ENCODE results near the gene OBP2B. TPM values are rescaled to one million over a fixed set of nuclear protein-coding genes. Genes with fewer than 3 reads are reported as not detected.
A peak's percentile ranks its signal among the peaks of the same experiment; 100 is the strongest.
"Not testable (repeated sequence)": the region's sequence is repeated elsewhere in the genome, so short reads cannot be mapped to it uniquely, and the experiment has no call there.

OBP2B gene
- total RNA-seq, 1 donor from 2014 or later = not detected

DNA sequence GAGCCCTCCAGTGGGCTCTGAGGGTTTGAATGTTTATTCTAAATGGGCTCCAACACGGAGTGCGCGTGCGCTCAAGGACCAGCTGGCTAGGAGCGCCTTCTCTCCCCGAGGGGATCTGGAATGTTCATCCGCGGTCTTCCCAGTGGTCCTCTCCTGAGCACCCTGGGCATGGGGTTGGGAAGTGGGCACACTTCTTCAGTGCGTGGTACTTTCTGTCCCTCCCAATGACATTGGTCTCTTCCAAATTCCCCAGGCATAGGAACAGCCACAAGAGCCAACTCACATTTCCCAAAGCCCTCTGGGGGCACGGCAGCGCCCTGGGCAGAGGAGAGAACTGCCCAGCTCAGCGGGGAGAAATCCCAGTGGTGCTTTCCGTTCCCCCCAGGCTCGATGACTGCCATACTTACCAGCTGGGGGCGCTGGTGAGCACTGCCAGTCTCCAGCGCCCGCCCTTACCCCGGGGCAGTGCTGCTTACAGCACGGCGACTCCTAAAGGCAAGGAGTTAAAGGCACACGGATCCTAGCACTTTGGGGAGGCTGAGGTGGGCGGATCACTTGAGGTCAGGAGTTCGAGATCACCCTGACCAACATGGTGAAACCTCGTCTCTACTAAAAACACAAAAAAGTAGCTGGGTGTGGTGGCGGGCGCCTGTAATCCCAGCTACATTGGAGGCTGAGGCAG, 29.9 kb upstream of the OBP2B start:
- DNase-seq (ENCODE audit: low read depth in 2 of 2) = peak; percentile 74 to 76

DNA sequence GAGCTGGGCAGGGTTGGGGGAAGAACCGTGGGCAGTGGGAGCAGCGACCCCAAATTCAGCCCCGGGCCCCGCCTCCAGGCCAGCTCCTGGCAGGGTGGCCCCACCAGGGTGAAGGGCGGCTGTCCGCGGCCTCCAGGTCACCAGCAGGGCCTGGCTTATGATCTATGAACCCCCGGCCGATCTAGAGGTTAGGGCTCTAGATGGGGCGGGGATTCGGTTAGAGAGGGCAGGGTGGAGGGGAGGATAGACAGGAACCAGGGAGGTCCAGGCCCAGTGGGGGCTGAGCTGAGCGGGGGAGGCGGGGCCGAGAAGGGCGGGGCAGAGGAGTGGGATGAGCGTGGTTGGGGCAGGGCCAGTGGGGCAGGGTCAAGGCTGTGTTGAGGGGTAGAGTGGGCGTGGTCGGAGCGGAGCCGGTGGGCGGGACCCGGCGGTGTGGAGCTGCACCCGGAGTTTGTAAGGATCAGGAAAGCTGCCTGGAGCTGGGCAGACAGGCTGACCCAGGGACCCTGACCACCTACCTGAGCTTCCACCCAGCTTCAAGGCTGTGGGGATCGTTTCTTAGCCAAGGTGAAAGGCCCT, 29.3 kb upstream of the OBP2B start:
- DNase-seq (ENCODE audit: low read depth in 2 of 2) = peak; percentile 48 to 58

DNA sequence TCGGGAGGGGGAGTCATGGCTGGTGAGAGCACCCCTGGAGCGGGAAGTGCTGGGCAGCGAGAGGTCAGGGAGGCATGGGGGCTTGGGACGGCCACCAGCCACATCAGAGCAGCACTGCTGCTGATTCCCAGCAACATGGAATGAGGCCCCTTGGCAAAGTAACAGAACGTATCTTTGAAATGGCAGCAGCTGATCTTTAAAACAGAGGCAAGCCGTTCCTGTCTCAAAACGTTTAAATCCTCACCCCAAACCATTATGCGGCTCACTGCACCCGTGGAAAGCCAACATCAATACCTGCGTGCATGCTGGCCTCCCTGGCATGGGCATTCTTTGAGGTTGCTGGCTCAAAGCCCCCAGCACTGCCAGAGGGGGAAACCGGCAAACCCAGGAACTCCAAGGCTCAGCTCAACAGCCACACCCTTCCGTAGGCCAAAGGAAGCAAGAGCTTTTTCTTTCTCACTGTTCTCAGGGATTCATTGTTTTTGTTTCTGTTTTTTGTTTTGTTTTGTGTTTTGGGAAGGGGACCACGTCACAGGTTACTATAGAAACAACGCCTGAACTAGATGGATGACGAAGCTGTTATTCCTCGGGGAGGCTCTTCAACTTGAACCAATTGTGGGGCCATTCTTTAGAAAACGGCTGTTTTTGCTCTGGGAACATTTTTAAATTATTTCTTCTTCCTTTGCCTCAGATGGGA, 28.1 kb upstream of the OBP2B start:
- peak; percentile 66 to 81 for DNase-seq (ENCODE audit: low read depth in 2 of 2)

DNA sequence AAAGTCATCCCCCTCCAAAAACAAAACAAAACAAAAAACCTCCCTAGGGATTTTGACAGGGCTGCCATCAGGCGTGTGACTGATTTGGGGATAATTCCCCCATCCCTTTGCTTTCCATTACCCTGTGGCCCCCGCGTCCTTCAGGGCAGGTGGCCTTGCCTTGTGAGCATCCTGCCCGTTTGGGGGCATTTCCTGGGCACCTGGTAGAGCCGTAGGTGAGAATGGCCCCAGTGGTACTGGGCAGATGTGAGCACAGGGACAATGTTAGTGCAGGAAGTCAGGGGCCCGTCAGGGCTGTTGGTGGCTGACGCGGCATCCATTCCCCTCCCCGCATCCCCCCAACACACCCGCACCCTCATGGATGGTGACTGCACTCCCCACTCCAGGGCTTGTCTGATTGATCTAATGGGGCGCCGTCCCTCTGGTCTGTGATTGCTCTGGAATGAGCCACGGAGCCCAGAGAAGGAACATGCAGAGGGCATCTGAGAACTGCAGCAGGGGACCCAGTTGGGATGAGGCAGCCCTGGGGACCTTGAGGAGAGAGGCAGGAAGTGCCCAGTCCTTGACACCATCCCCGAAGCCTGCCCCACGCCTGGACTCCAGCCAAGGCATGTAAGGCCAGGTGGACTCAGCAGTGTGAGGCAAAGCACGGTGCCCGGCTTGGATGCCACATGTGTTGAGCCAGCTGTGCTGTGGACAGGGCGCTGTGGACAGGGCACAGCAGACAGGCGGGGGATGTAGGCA, 27.4 kb upstream of the OBP2B start:
- peak in 1 of 2 donors; percentile 6 for DNase-seq (ENCODE audit: low read depth in 2 of 2)

DNA sequence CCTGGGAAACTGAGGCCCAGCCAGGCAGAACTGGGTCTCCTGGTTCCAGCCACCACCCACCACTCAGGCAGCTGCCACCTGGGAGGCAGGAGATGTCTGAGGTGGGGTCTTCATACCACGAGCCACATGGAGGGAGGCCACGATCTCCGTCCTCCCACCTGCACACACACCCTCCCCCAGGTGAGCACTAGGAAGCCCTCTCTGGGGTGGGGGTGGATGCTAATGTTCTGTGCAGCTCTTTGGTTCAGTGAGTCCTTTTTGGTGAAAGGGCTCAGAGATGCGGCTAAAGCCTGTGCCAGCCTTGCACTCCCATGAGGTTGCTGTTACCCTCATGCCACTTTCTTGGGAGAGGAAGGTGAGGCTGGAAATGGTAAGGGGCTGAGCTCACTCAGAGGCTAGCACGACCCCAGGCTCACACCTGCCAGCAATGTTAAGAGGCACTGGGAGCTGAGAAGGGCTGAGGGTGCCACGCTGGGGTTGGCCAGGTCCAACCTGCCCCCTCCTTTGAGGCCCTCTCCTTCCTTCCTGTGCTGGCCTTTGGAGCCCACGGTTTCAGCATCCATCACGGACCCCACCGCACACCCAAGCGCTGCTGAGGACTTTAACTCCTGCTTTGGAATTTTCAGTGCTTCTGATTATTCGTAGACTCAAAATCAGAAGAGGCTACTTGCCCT, 26.6 kb upstream of the OBP2B start:
- no peak for DNase-seq (ENCODE audit: low read depth in 2 of 2)

DNA sequence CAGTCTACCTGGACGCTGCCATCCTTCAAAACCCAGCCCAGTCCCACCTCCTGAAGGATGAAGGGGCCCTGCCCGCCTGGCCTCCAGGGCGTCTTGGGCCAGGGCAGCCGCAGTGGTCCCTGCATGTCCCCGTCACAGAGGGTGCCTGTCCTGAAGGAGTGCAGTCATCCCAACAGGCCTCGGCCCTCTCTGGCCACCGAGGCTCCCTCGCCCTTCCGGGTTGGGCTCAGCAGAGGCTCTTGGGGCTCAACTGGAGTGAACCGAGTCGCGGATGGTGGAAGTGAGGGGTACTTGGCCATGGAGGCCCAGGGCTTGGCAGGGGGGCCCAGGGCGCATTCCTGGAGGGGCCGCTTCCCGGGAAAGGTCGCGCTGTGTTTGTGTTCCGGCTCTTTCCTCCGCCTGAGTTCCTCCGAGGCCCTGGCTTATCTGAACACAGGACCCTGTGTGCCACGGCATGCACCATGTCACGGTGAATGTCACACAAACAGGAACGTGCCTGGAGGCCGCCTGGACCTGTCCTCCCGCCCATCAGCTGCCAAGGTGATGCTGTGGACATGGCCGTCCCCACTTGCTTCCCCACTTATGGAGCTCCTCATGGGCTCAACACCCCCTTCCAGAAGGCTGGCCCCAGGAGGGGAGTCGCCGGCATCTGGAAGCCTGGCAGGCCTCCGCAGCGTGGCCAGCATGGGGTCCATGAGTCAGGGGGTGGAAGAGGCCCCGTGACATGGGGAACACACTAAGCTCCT, 25.7 kb upstream of the OBP2B start:
- DNase-seq (ENCODE audit: low read depth in 2 of 2) = no peak

DNA sequence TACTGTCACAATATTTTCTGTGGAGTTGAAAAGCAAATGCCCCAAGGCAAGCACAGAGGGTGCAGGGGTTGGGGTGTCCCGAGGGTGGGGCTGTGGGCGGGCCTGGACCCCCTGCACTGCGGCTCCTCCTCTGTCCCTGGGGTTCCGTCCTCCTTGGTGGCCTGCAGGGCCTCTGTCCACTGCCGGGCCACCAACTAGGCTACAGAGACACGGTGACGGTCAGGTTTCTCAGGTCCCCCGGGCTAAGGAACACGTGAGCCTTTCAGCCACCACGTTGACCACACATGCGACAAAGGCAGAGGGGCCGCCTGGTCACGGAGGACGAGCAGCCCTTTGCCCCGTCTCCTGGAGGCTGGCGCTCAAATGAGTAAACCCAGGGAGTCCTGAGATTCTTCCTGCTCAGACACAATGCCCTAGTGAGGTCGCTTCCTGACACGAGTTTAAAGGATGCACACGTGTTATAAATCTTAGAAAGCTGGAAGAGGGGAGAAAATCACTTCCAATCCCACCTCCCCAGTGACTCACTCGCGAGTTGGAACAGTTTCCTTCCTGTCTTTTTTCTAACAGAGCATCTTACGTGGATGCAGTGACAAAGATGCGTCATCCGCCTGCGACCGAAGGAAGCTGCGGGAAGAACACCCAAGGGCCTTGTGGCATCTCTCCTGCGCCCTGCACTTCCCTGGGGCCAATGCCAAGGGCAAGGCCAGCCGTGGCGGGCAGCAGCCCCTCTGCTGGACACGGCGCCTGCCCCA, 24.8 kb upstream of the OBP2B start:
- DNase-seq (ENCODE audit: low read depth in 2 of 2) = peak; percentile 45 to 93

DNA sequence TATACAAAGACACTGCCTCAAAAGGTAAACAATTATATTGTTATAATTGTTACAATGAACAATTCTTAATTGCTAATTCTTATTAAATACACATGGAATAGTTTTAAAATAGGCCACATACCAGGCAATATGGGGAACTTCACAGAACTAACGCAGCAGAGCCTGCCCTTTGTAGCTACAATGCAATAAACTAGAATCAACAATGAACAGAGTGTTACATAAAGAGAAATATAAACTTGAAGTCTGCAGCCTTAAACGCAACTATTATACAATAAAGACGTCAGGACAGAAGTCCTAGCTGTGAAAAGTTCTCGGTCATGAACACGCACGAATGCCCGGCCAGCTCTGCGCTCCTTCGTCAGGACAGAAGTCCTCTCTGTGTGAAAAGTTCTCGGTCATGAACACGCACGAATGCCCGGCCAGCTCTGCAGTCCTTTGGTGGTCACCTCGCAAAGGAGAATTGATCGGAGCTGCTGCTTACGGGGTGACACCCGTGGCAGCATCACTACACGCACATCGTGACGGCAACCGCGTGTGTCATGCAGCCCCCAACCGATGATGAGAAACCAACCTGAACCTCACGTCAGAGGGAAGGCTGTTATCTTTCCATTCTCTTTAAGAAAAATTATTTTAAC, 23.0 kb upstream of the OBP2B start:
- not testable (repeated sequence) for DNase-seq (ENCODE audit: low read depth in 2 of 2)

DNA sequence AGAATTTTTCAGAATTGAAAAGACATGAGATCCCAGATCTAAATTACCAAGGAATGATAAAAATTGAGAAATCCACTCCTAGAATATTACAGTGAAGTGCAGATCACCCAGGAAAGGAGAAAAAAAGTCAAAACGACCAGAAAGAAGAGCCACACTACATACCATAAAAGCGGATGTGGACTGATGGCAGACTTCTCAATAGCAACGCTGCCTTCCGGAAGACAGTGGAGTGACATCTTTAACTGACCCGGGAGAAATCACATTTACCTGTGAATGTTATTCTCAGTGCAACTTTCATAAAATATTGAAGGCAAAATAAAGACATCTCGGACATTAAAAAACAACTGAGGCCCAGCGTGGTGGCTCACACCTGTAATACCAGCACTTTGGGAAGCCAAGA, 21.5 kb upstream of the OBP2B start:
- DNase-seq (ENCODE audit: low read depth in 2 of 2) = not testable (repeated sequence)

DNA sequence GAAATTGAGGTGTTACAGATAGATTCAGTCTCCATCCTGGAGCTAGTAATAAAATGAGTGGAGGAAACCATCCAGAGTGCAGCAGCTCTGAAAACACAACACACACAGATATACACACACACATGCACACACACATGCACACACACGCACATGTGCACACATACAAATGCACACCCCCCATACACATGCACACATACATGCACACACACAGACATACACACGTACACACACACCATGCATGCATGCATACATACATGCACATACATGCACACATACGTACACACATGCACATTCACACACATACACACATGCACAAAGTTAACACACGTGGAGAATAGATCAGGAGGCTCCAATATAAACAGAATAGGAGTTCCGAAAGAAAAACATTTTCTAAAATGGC, 21.0 kb upstream of the OBP2B start:
- DNase-seq (ENCODE audit: low read depth in 2 of 2) = no peak

DNA sequence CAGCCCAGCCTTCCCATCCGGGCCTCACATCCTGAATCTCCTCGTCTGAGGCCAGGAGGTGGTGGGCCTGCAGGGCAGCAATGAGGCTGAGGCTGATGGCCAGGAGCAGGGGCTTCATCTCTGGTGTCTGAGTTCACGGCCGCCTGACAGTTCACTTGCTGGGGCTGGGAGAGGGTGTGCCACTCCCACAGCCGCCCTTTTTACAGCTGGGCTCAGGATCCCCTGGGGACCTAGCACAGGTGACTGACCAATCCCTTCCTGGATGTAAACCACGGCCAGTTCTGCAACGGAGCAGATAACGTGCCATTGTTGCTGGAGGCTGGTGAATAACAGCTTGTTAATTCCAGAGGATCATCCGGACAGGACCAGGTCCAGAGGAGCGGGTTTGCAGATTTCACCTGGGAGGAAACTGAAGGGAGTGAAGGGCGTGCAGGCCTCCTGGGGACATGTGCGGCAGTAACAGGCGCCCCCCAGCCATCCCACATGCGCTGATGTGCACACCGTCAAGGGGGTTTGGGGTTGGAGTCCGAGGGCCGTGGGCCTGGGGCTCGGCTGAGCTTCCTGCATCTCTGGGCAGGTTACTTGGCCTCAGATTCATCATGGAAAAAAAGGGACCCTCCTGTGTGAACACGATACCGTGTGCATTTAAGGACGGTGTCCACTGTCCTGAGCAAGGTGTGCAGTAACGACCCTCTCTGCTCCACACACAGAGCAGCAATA, 19.6 kb upstream of the OBP2B start:
- not testable (repeated sequence) for DNase-seq (ENCODE audit: low read depth in 2 of 2)

DNA sequence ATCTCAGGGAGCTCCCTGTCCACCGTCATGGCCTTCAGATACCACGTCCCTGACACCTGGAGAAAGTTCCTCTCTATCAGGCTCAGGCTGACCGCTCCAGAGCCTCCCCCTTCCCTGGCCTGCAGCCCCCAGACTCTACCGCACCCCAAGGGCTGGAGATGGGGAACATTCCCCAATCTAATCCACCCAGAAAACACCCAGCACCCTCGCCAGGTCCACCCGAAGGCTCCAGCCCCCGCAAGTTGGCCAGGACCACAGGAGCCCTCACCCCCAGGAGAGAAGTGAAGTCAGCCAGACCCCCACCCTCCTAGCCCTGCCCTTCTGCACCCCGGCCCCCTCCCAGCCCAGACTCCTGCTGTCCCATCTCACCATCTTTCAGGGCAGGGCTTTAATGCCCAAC, 18.9 kb upstream of the OBP2B start:
- not testable (repeated sequence) for DNase-seq (ENCODE audit: low read depth in 2 of 2)

DNA sequence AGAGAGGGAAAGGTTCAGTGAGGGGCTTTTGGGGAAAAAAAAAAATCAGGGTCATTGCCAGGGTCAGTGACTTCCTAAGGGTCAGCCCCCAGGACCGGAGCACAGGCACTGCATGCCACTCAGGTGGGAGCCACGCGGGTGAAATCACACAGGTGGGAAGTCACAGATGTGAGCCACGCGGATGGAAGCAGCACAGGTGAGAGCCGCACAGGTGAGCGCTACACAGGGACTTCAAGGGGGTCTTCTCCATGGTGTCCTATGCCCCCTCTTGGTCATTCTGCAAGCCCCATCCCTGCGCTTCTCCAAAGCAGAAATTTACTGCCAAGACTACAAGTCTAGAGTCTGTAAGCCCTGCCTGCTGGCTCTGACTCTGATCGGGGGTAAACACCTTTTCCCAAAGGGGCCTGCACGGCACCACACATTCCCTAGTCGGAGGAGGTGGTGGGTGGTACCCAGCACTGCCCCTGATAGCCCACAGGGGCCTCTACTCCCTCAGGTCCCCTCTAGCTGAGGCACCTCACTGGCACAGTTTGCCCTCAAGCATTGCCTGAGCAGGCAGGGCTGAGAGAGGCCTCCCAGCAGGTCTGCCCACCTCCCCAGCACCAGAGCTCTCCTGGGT, 18.3 kb upstream of the OBP2B start:
- DNase-seq (ENCODE audit: low read depth in 2 of 2) = no peak

DNA sequence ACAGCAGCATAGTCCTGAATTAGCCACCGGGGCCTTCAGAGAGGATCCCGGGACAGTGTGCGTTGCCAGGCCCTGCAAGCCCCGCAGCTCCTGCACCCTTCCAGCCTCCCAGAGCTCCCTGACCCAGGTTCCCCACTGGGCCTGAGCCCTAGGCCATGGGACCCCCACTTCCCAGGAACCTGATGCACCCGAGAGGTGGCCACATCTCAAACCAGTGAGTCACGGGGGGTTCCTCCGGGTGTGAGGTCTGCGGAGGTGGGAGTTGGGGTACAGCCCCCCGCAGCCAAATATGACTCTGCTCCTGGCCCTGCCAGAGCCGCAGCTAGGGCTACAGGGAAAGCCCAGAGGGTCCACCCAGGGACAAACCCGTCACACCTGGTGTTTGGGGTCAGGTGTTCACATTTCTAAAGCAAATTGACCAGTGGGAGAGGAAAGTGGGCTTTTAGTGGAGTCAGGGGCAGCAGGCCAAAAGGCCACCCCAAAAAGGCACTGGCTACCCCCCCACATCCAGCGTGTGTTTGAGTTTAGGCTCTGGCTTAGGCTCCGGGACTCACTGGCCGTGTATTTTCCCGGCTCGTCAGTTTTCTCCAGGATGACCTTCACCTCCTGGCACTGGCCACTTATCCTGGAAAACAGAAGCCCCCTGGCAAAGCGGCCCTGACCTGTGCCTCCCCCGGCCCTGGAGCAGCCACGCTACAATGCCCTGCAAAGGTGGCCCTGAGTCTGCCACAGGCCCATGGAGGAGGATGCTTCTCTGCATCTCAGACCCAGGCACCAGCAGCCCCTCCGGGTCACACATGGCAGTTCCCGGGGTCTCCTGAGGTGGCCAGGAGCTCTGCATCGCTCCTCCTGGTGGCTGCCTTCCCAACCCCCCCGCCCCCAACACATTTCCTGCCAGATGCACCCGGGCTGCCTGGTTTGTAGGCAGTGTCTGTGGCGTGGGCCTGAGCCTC, 17.4 kb upstream of the OBP2B start:
- DNase-seq (ENCODE audit: low read depth in 2 of 2) = no peak

DNA sequence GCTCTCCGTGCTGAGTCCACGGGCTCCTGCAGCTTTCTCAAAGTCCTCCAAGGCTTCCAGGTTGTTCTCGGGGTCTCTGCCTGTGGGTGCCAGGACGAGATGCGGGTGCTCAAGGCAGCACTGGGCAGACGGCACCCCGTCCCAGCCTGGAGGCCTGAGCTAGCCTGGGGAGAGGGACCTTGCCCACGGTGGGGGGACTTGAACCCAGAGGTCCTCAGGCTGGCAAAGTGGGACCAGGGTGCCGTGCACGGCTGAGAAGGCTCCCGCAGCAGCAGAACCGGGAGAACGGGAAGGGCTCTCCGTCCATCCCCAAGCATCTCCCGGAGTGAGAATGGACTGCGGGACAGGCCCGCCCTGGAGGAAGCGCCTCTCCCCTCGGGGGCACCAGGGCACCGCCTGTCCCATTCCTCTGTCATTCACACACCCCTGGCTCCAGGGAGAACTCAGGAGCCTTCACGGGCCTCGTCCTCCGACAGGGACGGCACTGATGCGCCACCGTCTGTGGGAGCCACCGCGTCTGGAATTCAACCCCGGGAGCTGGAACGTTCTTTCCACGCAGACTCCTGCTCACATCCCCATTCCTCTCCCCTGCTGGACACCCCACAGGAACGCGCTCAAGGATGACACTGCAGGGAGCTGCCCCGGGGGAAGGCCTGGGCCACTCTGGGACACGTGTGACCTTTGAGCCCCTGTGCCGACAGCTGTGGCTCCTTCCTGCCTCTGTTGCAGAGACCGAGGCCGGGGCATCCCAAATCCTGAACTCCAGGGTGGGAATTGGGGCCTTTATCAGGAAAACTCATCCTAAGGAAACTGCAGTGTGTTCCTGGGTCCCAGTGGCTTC, 16.3 kb upstream of the OBP2B start:
- DNase-seq (ENCODE audit: low read depth in 2 of 2) = no peak

DNA sequence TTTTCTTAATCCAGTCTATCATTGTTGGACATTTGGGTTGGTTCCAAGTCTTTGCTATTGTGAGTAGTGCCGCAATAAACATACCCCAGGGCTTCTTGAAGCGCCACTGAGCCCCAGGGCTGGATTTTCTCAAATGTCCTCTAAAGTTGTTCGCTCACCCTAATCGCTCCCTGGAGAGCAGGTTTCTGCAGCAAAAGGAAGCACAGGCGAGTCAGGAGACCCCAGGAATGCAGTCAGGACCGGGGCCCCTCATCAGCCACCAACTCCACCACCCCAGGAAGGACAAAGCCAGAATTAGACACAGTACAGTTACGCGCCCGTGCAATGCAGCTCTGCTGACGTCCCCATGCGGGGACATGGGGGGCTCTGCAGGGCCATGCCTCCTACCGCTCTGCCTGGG, 15.7 kb upstream of the OBP2B start:
- no peak for DNase-seq (ENCODE audit: low read depth in 2 of 2)

Data from lung microvascular endothelial cell (primary cell).